ENCODE results near the gene PKD1. TPM values are rescaled to one million over a fixed set of nuclear protein-coding genes. Genes with fewer than 3 reads are reported as not detected.

Gene PKD1
- total and polyA plus RNA-seq, 12 donors = 76.7 to 122 (median 104) TPM

DNA sequence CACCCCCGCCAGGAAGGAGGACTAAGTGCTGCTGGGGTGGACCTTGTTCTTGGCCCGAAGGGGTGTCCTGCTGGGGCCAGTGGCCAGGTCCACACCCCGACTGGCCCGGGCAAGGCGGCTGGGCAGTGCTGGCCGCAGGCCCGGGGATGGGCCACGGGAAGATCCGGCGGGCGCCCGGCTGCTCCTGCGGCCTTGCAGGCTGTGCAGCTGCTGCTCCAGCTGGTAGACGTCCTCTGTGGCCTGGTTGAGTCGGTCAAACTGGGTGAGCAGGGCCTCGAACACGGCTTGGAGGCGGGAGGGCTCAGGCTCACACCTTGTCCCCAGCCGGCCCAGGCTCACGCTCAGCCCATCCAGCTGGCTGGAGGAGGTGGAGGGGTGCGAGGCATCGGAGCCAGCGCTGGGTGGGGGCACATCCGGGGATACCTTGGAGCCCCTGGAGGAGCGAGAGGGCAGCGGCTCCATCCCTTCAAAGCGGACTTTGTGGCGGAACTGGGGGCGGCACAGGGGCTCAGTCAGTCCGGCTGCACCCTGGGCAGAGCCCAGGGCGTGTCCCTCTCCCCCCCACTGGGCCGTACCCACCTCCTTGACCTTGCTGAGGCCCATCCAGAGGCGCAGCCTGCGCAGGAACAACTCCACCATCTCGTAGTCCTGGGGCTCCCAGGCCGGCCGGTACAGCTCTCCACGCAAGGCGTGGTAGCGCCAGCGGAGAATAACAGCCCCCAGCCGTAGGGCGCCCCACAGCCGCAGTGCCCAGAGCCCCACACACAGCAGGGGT lies 45.8 kb downstream of the PKD1 start:
- TF ChIP-seq, protein P1, sequence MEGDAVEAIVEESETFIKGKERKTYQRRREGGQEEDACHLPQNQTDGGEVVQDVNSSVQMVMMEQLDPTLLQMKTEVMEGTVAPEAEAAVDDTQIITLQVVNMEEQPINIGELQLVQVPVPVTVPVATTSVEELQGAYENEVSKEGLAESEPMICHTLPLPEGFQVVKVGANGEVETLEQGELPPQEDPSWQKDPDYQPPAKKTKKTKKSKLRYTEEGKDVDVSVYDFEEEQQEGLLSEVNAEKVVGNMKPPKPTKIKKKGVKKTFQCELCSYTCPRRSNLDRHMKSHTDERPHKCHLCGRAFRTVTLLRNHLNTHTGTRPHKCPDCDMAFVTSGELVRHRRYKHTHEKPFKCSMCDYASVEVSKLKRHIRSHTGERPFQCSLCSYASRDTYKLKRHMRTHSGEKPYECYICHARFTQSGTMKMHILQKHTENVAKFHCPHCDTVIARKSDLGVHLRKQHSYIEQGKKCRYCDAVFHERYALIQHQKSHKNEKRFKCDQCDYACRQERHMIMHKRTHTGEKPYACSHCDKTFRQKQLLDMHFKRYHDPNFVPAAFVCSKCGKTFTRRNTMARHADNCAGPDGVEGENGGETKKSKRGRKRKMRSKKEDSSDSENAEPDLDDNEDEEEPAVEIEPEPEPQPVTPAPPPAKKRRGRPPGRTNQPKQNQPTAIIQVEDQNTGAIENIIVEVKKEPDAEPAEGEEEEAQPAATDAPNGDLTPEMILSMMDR (IDR thresholded peaks at IDR 0.05) = no peak
- peak overlapping the region in 4 of 10 donors; percentile 2 to 24 (median 16) for H3K4me3 ChIP-seq
- H3K27me3 ChIP-seq = no peaks in the 10 kb centered on the region
- ATAC-seq (peak in 4 of 8 donors; percentile 0 to 9 (median 0)), DNase-seq (no peak)
- H3K36me3 ChIP-seq = peaks cover 0 to 96% (median 73%) of the 10 kb centered on the region in 9 donors
- peak overlapping the region in 9 of 10 donors; percentile 71 to 88 (median 78) for H3K27ac ChIP-seq
- intact Hi-C loops (cut with DNase I) = loop anchor here in 3 of 10 donors (5.0 to 10.0 kb wide), 3 partner anchors 38 to 65 kb away; partner anchors contain the start of genes NHERF2 (in 1 of the 3) and RAB26 (in 1 of the 3)
- H3K4me1 ChIP-seq = peaks cover 0 to 16% (median 0%) of the 10 kb centered on the region in 9 donors
- WGBS, 2 donors = 90 to 91% methylated on average over 44 of the region's 44 CpGs
- H3K9me3 ChIP-seq = no peaks in the 10 kb centered on the region

DNA sequence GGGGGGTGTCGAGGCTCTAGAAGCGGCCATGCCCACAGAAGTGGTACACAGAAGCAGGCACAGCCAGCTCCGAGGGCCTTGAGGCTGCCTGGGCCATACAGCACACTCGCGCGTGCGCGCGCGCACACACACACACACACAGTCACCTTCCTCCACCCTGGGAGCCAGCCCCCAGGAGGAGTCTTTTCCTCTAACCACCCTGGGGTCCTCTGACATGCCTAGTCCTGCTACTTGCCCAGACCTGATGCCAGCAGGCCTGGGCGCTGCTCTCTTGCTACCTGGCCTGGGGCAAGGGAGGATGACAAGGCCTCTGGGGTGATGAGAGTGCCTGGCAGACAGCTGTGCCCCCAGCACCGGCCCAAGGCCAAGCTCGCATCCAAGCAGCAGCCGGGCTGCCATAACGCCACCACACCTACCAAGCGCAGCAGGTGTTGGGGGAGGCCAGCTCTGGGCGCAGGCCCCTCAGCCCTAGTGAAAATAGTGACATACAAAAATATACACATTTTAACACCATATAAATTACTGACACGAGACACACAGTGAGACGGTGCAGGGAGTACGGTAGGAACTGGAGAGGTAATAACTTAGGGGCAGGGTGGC lies 46.8 kb downstream of the PKD1 start:
- no peak for ATAC-seq
- intact Hi-C loops (cut with DNase I) = loop anchor here in 3 of 10 donors (5.0 to 10.0 kb wide), 3 partner anchors 37 to 64 kb away; partner anchors contain the start of genes NHERF2 (in 1 of the 3) and RAB26 (in 1 of the 3)

DNA sequence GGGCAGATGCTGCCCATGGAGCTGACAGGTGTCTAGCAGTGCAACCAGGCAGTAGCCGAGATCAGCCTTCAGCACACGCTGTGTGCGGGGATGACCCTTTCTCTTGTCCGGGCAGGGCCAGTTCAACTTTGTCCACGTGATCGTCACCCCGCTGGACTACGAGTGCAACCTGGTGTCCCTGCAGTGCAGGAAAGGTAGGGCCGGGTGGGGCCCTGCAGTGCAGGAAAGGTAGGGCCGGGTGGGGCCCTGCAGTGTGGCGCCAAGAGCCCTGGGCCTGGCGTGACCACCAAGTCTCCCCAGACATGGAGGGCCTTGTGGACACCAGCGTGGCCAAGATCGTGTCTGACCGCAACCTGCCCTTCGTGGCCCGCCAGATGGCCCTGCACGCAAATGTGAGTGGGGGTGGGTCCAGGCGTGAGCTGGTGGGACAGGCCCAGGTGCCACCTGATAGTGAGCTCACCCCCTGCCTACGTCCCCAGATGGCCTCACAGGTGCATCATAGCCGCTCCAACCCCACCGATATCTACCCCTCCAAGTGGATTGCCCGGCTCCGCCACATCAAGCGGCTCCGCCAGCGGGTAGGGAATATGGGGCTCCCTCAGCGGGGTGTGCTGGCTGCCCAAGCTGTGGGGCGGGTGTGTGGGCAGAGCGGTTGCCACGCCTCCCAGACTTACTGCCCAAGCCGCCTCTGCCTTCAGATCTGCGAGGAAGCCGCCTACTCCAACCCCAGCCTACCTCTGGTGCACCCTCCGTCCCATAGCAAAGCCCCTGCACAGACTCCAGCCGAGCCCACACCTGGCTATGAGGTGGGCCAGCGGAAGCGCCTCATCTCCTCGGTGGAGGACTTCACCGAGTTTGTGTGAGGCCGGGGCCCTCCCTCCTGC lies 47.7 kb downstream of the PKD1 start:
- Histone ChIP-seq H3K4me1 (peaks cover 0 to 24% (median 9%) of the 10 kb centered on the region in 9 donors), H3K9me3 (no peaks in the 10 kb centered on the region), H3K4me3 (no peak overlapping the region), H3K27ac (no peak overlapping the region), H3K36me3 (peaks cover 0 to 96% (median 78%) of the 10 kb centered on the region in 9 donors), H3K27me3 (no peaks in the 10 kb centered on the region)
- intact Hi-C loops (cut with DNase I) = loop anchor here in 3 of 10 donors (5.0 to 10.0 kb wide), 3 partner anchors 36 to 63 kb away; partner anchors contain the start of genes NHERF2 (in 1 of the 3) and RAB26 (in 1 of the 3)
- TF ChIP-seq, protein P1 (IDR thresholded peaks at IDR 0.05) = no peak
- WGBS, 2 donors = 92 to 93% methylated on average over 41 of the region's 41 CpGs
- DNase-seq (no peak), ATAC-seq (no peak)

More for the DNA sequence above, 46.8 kb downstream of the PKD1 start:
- WGBS, 2 donors = 88 to 90% methylated on average over 20 of the region's 20 CpGs
- TF ChIP-seq, protein P1 (IDR thresholded peaks at IDR 0.05) = no peak
- no peak for DNase-seq
- no peak overlapping the region for H3K4me3 ChIP-seq
- peak overlapping the region in 1 of 10 donors; percentile 88 for H3K27ac ChIP-seq
- H3K4me1 ChIP-seq = peaks cover 0 to 16% (median 0%) of the 10 kb centered on the region in 9 donors
- H3K9me3 ChIP-seq = no peaks in the 10 kb centered on the region
- H3K36me3 ChIP-seq = peaks cover 0 to 96% (median 81%) of the 10 kb centered on the region in 9 donors
- no peaks in the 10 kb centered on the region for H3K27me3 ChIP-seq
